NB4 (cell line): ENCODE results near the gene DIAPH3.

Source experiments
- DNase-seq: peaks from one replicate; pipeline ENCODE4 v3.0.0; 2010; ENCODE audit warnings: low read depth
- H3K4me3 ChIP-seq: one replicate; pipeline ENCODE4 v1.5.1; 2011; ENCODE audit warnings: mild to moderate bottlenecking, low read depth, low read length, moderate library complexity
- MYC ChIP-seq: IDR thresholded peaks from 2 replicates; pipeline ENCODE4 v1.6.1; 2011; ENCODE audit warnings: low read depth, low read length
- POLR2A ChIP-seq: IDR thresholded peaks from 2 replicates; pipeline ENCODE4 v1.6.1; 2011; ENCODE audit warnings: mild to moderate bottlenecking; ENCODE audit not compliant: insufficient read length; ENCODE audit errors: extremely low read depth
- TF ChIP-seq, protein P1 (sequence below): IDR thresholded peaks from 2 replicates; pipeline ENCODE4 v1.6.1; 2011; ENCODE audit warnings: low read depth, low read length
- TF ChIP-seq, protein P2 (sequence below): IDR thresholded peaks from one replicate; pipeline ENCODE4 v1.5.1; 2012; ENCODE audit warnings: low read depth, low read length

DIAPH3 gene

DNA sequence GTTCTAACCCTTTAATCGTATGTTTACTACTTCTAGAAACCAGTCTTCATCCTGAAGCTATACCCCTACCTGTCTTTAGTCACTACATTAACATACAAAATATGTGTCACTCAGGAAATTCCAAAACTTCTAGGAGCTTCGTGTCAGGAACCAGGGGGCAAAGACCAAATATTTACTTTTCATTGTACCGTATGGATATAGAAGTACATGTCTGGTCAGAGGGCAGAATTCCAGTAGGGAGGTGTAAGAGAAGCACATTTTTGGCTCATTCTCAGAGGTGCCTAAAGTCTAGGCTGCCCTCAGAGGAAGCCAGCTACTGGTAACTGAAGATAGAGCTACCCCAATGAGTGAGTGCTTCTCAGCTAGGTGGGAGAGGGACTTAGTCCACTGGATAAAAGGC lies 320.7 kb downstream of the DIAPH3 start:
- no peak for TF ChIP-seq MYC
- no peak for TF ChIP-seq POLR2A
- TF ChIP-seq, protein P1, sequence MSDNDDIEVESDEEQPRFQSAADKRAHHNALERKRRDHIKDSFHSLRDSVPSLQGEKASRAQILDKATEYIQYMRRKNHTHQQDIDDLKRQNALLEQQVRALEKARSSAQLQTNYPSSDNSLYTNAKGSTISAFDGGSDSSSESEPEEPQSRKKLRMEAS = no peak
- TF ChIP-seq, protein P2, sequence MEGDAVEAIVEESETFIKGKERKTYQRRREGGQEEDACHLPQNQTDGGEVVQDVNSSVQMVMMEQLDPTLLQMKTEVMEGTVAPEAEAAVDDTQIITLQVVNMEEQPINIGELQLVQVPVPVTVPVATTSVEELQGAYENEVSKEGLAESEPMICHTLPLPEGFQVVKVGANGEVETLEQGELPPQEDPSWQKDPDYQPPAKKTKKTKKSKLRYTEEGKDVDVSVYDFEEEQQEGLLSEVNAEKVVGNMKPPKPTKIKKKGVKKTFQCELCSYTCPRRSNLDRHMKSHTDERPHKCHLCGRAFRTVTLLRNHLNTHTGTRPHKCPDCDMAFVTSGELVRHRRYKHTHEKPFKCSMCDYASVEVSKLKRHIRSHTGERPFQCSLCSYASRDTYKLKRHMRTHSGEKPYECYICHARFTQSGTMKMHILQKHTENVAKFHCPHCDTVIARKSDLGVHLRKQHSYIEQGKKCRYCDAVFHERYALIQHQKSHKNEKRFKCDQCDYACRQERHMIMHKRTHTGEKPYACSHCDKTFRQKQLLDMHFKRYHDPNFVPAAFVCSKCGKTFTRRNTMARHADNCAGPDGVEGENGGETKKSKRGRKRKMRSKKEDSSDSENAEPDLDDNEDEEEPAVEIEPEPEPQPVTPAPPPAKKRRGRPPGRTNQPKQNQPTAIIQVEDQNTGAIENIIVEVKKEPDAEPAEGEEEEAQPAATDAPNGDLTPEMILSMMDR = no peak
- DNase-seq = no peak
- H3K4me3 ChIP-seq = no peak overlapping the region

DNA sequence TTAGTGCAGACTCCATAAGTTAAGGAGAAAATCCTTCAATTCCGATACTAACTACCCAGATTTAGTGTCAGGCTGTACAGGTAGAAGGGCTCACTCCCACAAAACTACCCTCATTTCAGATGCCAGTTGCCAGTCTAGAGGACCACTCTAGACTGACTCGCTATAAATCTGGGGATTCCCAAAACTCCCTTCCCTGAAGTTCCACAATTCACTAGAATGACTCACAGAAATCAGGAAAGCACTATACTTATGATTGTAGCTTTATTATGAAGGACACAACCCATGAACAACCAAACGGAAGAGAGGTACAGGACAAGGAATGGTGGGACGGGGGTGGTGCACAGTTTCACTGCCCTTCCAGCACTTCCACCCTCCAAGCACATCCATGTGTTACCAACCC lies 321.2 kb downstream of the DIAPH3 start:
- TF ChIP-seq POLR2A (no peak), MYC (no peak)
- TF ChIP-seq, protein P2 = no peak
- TF ChIP-seq, protein P1 = no peak
- no peak overlapping the region for H3K4me3 ChIP-seq
- no peak for DNase-seq

DNA sequence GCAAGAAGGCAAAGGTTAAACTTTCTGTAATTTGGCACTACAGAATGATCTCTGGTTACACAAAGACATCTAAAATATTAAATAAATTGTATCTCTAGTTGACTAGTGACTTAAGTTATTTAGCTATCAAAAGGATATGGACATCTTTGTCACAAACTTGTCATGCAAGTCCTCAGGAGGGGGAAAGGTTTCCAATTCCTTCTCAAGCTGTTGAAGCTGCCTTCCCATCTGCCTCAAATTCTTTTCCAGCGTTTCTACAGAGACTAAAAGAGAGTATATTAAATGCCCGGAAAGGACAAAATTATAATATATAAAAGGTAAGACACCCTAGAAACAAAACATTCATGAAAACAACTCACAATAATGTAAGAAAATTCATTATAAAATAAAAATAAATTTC lies 324.5 kb downstream of the DIAPH3 start:
- no peak overlapping the region for H3K4me3 ChIP-seq
- DNase-seq = no peak
- no peak for TF ChIP-seq MYC
- no peak for TF ChIP-seq POLR2A
- TF ChIP-seq, protein P2 = no peak
- TF ChIP-seq, protein P1 = no peak

DNA sequence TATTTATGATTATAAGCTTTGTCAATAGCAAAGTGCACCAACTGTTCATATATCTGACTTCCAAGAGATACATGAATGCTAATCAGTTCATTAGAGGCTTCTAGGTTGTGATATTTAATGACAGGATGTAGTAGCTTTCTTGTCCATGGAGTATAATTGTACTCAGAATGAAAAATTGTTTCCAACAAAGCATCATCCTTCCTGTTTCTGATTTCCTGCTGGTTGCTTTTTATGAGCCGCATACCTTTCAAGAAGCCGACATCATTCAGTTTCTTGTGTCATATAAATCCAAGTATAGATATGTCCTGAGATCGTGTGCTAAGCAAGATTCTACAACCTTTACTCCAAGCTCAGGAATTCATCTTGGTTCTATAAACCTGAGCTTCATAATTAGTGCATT lies 326.6 kb downstream of the DIAPH3 start:
- DNase-seq = no peak
- TF ChIP-seq POLR2A (no peak), MYC (no peak)
- TF ChIP-seq, protein P1 = no peak
- TF ChIP-seq, protein P2 = no peak
- no peak overlapping the region for H3K4me3 ChIP-seq

DNA sequence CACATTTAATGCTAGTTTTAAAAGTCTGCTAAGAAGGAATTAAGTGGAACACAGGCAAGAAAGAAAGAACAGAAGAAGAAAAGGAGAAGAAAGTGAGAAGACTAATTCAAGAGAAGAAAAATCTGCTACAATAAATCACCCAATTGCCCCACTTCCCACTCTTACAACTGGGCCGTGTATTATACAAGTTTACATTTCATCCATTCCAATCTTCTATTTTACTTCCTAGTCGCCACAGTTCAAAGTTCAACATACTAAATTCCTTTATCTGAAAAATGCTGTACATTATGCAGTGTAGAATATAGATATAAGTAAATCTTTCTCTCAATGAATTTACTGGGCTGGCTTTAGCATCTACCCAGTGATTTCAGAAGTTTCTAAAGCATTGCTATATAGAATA lies 328.2 kb downstream of the DIAPH3 start:
- H3K4me3 ChIP-seq = no peak overlapping the region
- no peak for TF ChIP-seq MYC
- TF ChIP-seq, protein P1 = no peak
- TF ChIP-seq, protein P2 = no peak
- no peak for TF ChIP-seq POLR2A
- DNase-seq = no peak

DNA sequence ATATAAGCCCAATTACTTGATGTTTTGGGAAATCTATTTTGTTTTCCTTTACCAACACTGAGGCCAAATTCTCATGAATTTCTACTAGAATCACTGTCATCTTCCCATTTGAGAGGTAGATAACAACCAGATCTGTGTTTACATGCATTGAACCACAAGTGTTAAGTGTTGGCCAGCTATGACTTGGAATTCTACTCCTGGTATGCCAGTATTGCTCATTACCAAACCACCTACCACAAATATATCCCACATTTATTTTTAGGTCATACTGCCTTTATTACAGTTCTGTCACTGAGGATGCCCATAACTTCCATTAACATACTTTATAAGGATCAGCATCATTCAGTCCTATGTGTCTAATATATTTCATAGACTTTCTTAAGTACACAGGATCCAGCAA lies 328.9 kb downstream of the DIAPH3 start:
- no peak for DNase-seq
- no peak for TF ChIP-seq POLR2A
- TF ChIP-seq, protein P2 = no peak
- no peak for TF ChIP-seq MYC
- TF ChIP-seq, protein P1 = no peak
- no peak overlapping the region for H3K4me3 ChIP-seq
